ENCODE data around the gene ATM.
A peak's percentile ranks its signal among the peaks of the same experiment; 100 is the strongest.
"Not testable (repeated sequence)": the region's sequence is repeated elsewhere in the genome, so short reads cannot be mapped to it uniquely, and the experiment has no call there.

Gene ATM

DNA sequence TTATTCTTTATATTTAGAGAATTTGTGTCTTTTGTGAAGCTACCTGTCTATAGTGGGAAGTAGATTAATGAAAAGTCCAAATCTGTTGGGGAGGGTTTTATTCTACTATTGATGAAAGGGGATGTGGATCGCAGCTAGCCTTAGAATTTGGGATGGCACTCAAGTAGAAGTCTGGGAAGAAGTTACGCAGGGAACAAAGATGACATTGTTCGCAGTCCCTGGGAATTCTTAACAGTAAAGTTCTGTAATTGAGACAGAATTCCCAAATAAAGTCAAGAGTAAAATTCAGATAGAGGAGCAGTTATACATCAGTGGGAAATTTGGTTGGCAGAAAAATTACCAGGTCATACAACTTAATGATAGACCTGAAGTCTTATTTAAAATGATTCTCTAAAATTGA lies 64.1 kb downstream of the ATM start:
- DNase-seq (ENCODE audit: low read depth): no peak

DNA sequence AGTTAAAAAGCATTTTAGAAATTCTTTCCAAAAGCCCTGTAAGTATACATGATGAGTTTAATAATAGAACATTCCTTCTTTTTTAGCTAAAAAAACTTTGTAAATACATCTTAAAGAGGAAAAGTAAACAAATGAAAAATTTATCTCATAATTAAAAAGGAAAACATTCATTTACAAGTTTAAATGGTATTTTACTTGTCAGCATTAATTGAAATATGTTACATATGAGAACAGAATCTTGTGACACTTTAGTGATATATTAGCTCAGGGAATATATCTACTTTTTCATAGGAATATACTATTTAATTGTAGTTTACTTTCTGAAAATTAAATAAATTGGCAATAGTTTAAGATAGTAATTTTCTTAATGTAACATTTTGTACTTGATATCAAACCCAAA lies 66.2 kb downstream of the ATM start:
- DNase-seq (ENCODE audit: low read depth): not testable (repeated sequence)

DNA sequence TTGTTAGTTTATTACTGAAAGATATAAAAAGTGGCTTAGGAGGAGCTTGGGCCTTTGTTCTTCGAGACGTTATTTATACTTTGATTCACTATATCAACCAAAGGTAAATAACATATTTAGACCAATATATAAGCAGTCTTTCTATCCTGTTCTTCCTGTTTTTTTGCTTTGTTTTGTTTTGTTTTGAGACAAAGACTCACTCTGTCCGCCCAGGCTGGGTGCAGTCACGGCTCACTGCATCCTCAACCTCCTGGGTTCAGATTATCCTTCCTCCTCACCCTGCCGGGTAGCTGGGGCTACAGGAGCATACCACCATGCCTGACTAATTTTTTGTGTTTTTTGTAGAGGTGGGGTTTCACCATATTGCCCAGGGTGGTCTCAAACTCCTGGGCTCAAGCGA lies 66.8 kb downstream of the ATM start:
- no peak for DNase-seq (ENCODE audit: low read depth)

DNA sequence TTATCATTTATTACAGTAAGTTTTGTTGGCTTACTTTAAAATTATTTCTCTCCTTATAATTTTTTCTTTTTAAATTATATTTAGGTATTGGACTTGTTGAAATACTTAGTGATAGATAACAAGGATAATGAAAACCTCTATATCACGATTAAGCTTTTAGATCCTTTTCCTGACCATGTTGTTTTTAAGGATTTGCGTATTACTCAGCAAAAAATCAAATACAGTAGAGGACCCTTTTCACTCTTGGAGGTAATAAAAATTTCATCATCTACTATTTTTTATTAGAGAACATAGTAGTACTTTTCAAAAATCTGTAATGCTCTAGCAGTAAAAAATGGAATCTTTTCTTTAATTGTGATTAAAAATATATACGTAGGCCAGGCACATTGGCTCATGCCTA lies 70.4 kb downstream of the ATM start:
- DNase-seq (ENCODE audit: low read depth): no peak

DNA sequence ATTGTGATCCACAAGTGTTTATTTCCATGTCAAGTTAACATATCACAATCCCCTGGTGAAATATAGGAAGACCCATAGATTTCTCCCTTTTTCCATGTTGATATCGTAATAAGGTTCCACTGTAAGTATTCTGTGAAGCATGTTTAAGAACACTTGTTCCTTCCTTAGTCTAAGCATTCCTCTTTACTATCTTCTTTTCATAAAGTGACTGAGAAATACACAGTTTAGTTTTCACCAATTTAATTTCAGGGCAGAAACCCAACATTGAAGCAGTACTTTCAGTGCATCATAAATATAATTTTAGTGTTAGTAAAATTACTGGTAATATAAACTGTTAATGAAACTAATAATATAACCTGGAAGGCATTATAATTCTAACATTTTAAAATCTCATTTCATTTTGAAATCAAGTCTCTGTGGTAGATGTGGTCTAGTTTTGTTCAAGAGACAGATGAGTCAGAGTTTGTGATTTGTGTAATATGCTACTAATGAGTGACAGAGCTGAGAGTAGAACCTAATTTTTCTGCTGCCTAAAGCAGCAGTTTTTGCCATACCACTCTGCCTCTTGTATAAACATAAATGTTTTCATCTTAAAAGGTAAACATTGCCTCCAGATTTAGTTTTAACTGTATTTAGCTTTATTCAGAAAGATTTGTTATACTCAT lies 79.4 kb downstream of the ATM start:
- peak; percentile 23 for DNase-seq (ENCODE audit: low read depth)

DNA sequence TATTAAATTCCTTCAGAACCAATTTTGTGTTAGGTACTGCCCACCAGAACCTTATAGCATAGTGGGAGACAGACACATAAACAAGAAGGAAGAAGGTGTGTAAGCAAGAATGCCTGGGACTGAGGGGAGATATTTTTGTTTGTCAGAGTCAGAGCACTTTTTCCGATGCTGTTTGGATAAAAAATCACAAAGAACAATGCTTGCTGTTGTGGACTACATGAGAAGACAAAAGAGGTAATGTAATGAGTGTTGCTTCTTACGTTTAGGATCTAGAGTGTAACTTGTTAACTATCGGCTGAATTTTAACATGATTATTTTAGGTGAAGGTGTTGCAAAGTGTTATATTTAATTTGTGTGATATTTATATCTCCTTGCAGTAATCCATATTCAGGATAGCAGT lies 84.9 kb downstream of the ATM start:
- DNase-seq (ENCODE audit: low read depth): no peak

DNA sequence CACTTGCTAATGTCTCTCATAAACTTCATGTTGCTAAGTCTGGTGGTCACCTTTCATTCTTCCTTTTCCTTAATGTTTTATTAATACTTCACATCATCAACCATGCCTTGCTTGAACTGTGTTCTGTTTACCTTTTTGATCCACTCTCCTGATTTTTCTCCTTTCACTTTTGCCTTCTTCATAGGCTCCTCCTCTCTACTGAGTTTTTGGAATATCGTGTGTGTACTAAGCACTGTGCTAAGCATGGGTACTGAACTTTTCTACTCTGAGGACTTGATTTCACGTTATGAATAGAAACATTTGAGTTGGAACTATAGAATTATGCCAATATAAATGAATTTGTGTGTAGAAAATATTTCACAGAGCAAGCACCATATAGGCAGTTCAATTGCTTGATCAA lies 90.6 kb downstream of the ATM start:
- DNase-seq (ENCODE audit: low read depth): no peak

DNA sequence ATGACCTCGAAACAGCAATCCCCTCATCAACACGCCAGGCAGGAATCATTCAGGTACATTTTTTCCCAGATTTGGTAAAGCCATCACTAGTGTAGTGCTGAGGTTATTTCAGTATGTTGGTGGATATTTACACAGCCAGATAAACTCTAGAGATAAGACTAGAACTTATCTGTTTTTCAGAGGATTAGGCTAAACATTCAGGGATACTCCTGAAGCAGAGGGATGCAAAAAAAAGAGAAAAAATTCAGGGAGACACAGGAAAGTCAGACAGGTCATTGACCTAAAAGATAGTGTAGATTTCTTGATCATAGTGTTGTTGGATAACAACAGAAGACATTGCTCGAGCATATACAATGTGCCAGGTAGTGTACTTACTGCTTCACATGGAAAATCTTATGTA lies 93.2 kb downstream of the ATM start:
- no peak for DNase-seq (ENCODE audit: low read depth)

DNA sequence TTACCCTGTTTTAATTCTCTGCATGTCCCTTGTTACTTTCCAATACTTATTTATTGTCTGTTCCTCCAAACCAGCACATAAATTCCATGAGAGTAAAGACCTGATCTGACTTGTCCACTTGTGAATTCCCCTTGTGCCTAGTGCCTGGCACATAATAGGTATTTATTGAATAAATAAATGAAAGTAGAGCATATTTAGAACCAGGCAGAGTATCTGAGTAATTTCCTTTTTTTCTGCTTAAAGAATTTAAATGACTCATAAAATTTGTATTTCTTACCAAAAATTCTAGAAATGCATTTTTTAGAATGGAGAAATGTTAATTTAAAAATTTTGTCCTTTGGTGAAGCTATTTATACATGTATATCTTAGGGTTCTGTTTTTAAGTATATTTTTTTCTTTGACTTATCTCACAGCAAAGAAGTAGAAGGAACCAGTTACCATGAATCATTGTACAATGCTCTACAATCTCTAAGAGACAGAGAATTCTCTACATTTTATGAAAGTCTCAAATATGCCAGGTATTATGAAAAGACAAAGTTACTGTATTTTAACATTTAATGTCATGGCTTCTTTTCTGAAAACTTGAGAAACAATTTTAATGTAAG lies 96.8 kb downstream of the ATM start:
- DNase-seq (ENCODE audit: low read depth): peak; percentile 6

DNA sequence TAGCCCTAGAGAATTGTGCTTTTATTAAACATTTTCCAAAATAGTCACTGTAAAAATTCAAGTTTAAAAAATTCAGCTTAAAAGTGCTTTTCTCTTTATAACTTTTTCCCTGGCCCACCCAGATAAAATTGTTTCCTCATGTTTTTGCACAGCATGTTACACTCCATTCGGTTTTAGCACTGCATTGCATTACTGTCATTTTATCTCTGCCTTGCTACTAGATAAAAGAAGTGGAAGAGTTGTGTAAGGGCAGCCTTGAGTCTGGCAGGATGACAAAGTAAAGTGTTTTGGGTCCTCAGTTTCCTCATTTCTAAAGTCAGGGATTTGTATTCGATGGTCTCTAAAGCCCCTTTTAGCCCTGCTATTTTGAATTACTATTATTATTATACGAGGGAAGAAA lies 99.8 kb downstream of the ATM start:
- DNase-seq (ENCODE audit: low read depth): no peak

DNA sequence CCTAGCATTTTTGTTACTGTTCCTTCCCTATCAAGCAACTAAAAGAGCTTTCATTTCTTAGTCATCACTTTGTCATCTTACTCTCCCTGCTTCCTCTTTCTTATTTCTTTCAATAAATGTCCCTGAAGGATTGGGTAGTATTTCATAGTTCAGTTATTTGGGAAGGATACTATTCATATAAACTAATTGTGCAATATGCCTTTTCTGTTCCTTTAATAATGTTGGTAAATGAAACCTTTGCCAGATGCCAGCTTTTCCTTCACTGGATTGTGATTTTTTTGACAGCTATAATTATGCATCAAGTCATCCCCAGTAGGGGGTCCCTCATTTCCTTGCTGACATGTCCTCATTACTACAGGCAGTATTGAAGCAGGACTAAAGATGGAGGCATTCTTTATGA lies 101.7 kb downstream of the ATM start:
- peak; percentile 56 for DNase-seq (ENCODE audit: low read depth)

DNA sequence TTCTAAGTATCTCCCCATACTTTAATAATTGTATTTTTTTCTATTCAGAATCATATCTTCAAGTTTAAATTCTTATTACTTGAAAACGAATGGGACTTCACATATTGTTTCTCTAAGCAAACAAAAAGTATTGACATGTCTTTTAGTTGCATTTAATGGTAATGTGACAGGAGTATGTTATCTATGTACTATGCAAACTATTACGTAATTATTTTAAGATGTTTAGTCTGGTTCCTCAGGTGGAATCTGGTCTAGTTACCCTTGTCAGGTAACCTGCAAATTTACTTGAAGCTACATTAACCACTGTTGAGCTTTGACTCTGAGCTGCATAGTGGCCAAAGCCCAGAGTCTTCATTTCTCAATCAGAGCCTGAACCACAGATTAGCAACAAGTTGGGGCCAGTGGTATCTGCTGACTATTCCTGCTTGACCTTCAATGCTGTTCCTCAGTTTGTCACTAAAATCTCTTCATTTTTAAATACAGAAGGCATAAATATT lies 110.6 kb downstream of the ATM start:
- no peak for DNase-seq (ENCODE audit: low read depth)

DNA sequence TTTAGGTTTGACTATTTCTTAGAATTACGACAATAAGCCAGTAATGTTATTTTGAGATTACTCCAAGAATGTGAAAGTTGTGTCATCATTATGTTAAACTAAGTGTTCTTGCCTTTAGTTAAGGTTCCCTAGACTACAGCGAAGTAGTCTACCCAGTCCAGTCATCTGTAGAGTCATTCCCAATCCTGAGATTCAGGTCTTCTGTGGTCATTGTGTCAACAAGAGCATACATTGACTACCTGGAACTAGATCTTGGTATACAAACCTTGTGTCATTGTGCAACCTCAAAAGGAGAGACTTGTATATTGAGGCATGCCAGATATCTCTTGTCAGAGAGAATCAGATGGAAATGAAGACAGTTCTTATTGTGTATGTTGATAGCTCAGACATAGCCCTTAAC lies 115.9 kb downstream of the ATM start:
- no peak for DNase-seq (ENCODE audit: low read depth)

DNA sequence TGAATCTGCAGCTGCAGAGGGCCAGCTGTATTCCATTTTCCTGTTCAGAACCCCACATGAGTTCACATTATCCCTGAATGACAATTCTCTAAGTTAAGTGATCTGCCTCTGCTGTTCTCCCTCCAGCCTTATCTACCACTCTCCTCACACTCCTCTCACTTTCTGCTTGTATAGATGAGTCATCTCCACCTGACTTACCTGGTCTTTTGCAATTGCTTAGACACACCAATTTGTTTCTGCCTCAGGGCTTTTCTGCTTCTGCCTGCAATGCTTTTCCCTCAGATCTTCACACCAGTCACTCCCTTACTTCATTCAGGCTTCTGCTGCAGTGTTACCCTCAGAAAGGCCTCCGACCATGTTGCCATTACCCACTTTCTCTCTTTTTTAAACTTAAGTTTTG lies 118.1 kb downstream of the ATM start:
- DNase-seq (ENCODE audit: low read depth): no peak

DNA sequence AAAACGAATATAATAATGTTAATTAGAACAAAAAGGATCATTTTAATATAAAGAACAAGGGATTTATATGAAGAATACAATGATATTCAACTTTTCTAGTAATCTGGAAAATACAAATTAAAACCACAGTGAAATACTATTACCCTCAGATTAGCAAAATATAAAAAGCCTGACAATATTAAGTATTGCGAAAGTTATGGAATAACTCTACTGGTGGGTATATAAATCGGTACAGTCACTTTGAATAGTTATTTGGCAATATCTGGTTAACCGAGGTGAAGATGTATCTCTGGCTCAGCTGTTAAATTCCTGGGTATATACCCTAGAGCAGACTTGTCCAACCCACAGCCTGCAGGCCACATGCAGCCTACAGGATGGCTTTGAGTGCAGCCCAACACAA lies 118.8 kb downstream of the ATM start:
- no peak for DNase-seq (ENCODE audit: low read depth)

DNA sequence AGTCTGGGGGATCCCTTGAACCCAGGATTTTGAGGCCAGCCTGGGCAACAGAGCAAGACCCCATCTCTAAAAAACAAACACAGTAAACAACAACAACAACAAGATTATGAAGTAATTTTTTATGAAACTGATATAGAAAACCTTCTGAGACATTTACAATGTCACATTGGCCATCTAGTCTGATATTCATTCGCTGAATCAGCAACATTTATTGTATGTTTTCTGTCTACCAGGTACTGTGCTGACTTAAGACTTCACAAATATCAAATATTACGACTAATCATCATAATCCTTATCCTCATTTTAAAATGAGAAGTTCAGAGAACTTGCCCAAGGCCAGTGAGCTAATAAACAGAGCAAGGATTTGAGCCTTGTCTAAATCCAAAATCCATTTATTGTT lies 120.8 kb downstream of the ATM start:
- DNase-seq (ENCODE audit: low read depth): no peak

DNA sequence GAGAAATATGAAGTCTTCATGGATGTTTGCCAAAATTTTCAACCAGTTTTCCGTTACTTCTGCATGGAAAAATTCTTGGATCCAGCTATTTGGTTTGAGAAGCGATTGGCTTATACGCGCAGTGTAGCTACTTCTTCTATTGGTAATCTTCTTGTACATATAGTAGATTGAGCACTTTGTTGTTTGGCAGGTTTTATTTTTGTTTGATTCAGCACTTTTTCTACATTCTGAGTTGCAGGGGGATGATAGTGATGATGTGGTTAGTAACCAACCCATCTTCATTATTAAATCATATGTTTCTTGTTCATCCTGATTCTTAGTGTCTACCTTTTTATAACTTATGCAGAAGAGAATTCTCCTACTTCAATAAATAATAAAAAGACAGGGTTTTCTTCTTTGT lies 122.9 kb downstream of the ATM start:
- DNase-seq (ENCODE audit: low read depth): no peak

DNA sequence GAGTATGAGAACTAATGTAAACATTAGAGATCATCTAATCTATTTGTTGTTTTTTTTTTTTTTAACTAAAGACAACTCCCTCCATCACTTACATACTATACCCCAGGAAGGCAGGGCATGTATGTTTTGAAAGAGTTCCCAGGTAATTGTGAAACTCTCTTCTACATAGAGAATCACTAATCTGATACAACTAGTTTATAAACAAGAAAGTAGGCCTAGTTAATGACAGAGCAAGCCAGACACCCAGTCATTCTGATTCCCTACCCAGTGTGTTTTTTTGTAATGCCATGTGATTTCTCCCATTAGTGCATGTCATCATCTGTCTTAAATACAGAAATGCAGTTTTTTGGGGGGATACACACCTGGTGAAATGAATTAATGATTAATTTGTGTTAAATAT lies 123.6 kb downstream of the ATM start:
- DNase-seq (ENCODE audit: low read depth): no peak

DNA sequence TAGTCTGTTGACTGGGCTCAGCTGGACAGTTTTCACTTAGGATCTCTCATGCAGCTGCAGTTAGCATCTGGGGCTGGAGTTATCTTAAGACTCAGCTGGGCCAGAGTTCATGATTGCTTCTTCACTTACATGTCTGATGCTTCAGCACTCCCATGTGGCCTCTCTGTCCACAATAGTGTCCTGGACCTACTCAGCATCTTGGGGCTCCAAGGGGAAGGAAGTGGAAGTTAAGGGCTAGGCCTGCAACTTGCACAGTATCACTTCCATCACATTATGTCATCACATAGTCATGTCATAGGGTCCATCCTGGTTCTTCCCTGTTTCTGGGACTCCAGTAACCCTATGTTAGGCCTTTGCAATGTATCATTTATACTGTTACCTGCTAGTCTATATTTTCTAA lies 128.6 kb downstream of the ATM start:
- DNase-seq (ENCODE audit: low read depth): no peak

DNA sequence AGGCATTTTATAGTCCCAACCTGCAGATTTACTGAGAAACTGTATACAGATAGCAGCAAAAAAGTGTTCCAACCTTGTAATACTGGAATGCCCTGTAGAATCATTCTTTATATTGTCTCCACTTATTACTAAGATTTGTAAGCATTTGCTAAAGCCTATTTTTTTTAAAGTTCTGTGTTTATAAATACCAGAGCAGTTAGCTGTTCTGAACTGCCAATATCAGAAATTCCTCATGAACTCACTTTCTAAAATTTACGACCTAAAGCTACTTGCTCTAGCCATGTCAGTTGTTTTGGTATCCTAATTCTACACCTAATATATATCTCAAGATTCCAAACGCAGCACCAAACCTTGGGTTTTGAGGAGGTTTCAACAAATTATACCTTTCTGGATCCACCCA lies 141.3 kb downstream of the ATM start:
- DNase-seq (ENCODE audit: low read depth): no peak

DNA sequence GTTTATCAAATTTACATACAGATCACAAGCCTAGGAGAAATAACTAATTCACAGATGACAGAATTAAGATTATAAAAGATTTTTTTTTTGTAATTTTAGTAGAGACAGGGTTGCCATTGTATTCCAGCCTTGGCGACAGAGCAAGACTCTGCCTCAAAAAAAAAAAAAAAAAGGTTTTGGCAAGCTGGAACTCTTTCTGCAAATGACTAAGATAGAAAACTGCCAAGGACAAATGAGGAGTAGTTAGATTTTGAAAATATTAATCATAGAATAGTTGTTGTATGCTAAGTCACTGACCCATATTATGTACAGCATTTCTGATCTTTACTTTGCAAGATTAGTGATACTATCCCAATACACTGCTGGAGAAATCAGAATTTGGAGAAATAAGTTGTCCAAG lies 145.3 kb downstream of the ATM start:
- peak; percentile 24 for DNase-seq (ENCODE audit: low read depth)

DNA sequence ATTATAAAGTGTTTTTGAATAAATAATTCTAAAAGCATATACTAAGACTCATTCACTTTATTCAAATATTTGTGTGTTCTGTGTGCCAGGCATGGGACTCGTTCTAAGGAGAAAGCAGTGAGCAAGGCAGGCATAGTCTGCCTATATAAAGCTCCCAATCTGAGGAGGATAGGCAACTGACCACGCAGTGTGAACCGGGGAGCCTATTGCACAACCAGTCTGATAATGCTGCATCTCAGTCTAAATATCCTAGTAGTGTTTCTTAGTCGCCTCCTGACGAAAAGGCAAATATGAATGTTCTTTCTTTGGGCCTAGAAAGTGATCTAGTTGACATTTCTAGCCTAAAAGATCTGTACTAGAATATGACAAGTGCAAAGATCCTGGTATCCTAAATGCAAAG lies 146.2 kb downstream of the ATM start:
- DNase-seq (ENCODE audit: low read depth): no peak

DNA sequence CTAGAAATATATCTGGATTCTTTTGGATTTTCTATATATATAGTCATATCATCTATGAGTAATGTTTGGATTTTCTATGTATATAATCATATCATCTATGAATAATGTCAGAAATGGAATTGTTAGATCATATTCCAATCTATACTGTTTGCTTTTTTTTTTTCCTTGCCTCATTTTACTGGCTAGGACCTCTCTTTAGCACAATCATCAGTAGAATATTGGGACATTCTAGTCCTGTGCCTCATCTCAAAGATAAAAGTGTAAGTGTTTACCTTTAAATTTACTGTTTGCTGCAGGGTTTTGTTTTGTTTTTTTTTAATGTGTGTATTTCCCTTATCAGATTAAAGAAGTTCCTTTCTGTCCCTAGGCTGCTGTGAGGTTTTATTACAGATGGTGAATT lies 147.4 kb downstream of the ATM start:
- DNase-seq (ENCODE audit: low read depth): no peak

DNA sequence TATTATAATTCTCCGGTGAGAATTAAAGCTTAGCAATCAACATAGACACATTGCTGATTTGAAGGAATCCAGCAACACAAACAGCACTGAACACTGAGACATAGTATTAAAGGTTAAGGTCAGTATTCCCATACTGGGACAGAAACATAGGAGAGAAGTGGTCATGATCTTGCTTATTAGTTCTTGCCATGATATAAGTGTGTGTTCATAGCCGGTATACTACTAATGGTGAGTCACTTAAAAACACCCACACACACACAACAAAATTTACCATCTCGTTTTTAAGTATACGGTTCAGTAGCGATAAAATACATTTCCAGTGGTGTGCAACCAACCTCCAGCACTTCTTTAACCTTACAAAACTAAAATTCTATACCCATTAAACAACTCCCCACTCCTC lies 148.1 kb downstream of the ATM start:
- DNase-seq (ENCODE audit: low read depth): no peak
